Fibroblast of pulmonary artery (primary cell): ENCODE data around the gene CYP4F2.

ENCODE experiments used
- DNase-seq: peaks from one replicate; pipeline ENCODE4 v3.0.0-alpha.2; 2010; ENCODE audit warnings: low read depth
- H3K4me3 ChIP-seq: replicated peaks from 2 replicates; pipeline ENCODE4 v1.5.1; 2011; ENCODE audit warnings: low read depth, mild to moderate bottlenecking, control low read depth, low read length, moderate library complexity
- TF ChIP-seq, protein P1 (sequence below): IDR thresholded peaks from 2 replicates; pipeline ENCODE4 v1.5.1; 2011; ENCODE audit warnings: mild to moderate bottlenecking, control low read depth, low read length, inconsistent platforms; ENCODE audit errors: missing control alignments

Gene CYP4F2, protein sequence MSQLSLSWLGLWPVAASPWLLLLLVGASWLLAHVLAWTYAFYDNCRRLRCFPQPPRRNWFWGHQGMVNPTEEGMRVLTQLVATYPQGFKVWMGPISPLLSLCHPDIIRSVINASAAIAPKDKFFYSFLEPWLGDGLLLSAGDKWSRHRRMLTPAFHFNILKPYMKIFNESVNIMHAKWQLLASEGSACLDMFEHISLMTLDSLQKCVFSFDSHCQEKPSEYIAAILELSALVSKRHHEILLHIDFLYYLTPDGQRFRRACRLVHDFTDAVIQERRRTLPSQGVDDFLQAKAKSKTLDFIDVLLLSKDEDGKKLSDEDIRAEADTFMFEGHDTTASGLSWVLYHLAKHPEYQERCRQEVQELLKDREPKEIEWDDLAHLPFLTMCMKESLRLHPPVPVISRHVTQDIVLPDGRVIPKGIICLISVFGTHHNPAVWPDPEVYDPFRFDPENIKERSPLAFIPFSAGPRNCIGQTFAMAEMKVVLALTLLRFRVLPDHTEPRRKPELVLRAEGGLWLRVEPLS

DNA sequence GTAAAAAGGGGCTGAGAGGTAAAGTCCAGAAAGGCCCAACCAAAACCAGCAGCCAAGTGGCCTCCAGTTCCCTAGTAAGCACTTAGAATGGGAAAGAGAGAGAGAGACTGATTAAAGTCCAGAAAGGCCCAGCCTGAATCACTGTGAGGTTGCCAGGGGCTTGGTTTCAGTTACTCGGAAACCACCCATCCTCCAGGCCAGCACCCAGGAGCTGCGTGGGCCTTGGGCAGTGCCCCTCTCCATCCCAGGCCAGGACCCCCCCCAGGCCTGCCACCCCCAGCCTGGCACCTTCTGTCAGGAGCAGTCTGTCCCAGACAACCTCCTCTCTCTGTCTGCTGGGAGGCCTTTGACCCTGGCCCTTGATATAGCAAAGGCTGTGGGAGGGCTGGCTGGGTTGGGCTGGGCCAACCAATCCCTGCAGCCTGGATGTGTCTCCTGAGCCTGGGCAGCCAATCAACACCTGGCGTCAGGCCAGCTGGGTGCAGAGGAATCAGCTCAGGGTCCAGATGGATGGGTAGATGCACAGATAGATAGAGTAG lies at the start of gene CYP4F2:
TSS of gene CYP4F2 (minus strand) at position 337 of the 539 bp plus-strand sequence. CDS start 463 bp downstream, outside the sequence.
- TF ChIP-seq, protein P1, sequence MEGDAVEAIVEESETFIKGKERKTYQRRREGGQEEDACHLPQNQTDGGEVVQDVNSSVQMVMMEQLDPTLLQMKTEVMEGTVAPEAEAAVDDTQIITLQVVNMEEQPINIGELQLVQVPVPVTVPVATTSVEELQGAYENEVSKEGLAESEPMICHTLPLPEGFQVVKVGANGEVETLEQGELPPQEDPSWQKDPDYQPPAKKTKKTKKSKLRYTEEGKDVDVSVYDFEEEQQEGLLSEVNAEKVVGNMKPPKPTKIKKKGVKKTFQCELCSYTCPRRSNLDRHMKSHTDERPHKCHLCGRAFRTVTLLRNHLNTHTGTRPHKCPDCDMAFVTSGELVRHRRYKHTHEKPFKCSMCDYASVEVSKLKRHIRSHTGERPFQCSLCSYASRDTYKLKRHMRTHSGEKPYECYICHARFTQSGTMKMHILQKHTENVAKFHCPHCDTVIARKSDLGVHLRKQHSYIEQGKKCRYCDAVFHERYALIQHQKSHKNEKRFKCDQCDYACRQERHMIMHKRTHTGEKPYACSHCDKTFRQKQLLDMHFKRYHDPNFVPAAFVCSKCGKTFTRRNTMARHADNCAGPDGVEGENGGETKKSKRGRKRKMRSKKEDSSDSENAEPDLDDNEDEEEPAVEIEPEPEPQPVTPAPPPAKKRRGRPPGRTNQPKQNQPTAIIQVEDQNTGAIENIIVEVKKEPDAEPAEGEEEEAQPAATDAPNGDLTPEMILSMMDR: no peak
- no peak for DNase-seq
- no peak within 1 kb of the TSS for H3K4me3 ChIP-seq

DNA sequence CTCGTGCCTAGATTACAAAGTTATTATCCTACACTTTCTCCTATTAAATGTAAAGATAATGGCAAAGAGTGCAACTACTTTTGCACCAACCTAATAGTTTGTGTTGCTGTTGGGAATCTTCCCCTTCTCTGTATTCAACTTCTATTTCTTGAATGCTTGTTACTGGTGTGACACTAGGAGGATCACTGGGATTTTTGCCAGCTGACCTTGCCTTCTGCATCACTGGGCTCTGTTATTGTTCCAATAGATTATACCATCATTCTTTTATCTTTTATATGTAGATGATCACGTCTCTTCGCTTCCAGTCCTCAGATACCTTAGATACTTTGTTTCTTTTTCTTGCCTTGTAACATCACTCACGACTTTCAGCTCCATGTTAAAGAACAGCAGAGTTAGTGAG lies 47.4 kb upstream of the CYP4F2 start:
- H3K4me3 ChIP-seq: no peak overlapping the region
- TF ChIP-seq, protein P1: no peak
- DNase-seq: no peak

DNA sequence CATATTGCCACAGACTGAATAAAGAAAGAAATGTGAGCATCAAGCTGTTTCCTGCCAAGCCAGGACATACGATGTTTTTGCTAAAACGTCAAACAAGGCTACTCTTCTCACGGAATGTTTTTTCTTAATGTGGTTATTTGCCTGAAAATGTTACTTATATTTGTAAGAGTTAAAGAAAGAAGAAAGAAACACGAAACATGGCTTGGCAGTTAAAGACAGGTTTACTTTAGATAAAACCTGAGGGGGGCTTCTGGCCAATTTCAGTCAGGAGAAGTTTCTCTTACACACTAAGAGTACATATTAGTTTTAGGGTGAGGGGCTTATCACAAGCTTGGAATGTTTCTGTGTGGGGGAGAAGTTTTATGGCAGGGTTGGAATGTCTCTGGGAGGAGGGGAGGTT lies 46.5 kb upstream of the CYP4F2 start:
- no peak overlapping the region for H3K4me3 ChIP-seq
- TF ChIP-seq, protein P1: no peak

DNA sequence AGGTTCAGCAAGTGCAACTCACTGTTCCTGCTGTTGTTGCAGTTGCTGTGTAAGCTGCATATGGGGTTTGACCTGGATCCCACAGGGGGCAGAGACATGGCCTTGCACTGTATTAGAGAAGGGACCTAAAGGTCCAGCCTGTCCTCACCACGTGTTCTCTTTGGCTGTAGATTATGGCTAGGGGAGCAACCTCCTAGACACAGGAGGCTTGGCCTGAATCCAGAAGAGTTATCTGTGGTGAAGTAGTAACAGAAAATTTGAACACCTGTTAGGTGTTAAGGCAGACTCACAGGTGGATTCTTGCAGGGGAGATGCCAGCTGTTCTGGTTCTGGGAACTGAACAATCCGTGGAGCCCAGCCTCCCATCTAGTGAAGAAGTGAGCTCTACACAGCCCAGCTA lies 39.9 kb upstream of the CYP4F2 start:
- TF ChIP-seq, protein P1: no peak
- DNase-seq: no peak
- H3K4me3 ChIP-seq: no peak overlapping the region

More for the DNA sequence above, 46.5 kb upstream of the CYP4F2 start:
- DNase-seq: no peak

DNA sequence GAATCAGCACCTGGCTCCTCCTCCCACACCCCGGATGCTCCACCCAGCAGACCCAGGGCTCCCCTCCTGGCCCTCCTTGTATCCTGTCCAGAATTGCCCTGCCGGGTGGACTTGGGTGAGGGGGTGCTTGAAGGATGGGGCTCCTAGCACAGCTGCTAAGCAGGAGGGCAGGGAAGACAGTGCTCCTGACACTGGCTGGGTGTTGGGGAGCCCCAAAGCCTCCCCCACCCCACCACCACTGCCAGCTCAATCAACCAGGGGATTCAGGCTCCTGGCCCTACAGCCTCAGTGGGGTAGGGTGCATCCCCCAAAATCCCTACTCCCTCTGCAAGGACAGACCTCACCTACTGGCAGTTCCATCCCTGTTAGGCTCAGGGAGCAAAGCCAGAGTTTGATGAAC lies 39.1 kb upstream of the CYP4F2 start:
- TF ChIP-seq, protein P1: no peak
- DNase-seq: no peak
- H3K4me3 ChIP-seq: no peak overlapping the region

DNA sequence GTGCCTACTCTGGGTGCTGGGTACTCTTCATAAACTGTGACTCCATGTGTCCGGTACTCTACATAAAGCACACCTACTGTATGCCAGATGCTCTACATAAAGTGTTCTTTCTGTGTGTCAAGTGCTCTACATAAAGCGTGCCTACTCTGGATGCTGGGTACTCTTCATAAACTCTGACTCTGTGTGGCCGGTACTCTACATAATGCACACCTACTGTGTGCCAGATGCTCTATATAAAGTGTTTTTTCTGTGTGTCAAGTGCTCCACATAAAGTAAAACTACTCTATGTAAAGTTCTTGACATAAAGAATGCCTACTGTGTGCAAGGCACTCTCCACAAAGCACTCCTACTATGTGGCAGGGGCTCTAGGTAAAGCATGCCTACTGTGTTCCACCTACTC lies 38.3 kb upstream of the CYP4F2 start:
- DNase-seq: no peak
- TF ChIP-seq, protein P1: no peak
- no peak overlapping the region for H3K4me3 ChIP-seq
